ENCODE results near the gene KRTAP27-1. TPM values are rescaled to one million over a fixed set of nuclear protein-coding genes. Genes with fewer than 3 reads are reported as not detected.

The KRTAP27-1 gene
- total and polyA plus RNA-seq, 2 donors (not counting 1 experiment from before 2014, with no cell fraction given) = not detected

- no peaks in the 10 kb centered on the region for H3K9me3 ChIP-seq (ENCODE audit: control insufficient read depth, insufficient read depth, low read depth, low read length)
- H3K9ac ChIP-seq (ENCODE audit: insufficient read depth, low read length) = no peak overlapping the region
- no peak overlapping the region for H3K27ac ChIP-seq (ENCODE audit: insufficient read depth, low read length)
- H3K4me3 ChIP-seq (replicated peaks in 1 of 4; ENCODE audit: control extremely low read depth in 1 of 4, insufficient read depth in 1 of 4, low read depth in 3 of 4, low read length in 4 of 4) = no peak overlapping the region
- no peak overlapping the region for H2AFZ ChIP-seq (ENCODE audit: low read length)
- H3K27me3 ChIP-seq (ENCODE audit: control insufficient read depth, insufficient read depth, low read length) = no peaks in the 10 kb centered on the region
- DNase-seq (ENCODE audit: low read depth in 2 of 2) = peak; percentile 1 to 5
- no peaks in the 10 kb centered on the region for H3K4me1 ChIP-seq (ENCODE audit: control insufficient read depth, extremely low read depth, insufficient read depth, low read length)
- H3K4me2 ChIP-seq (ENCODE audit: extremely low read depth, insufficient read depth, low read length) = no peak overlapping the region
- no peaks in the 10 kb centered on the region for H3K36me3 ChIP-seq (ENCODE audit: control insufficient read depth, insufficient read depth, low read length)
- TF ChIP-seq CTCF (conservative IDR thresholded peaks at IDR 0.05 in 1 of 2, IDR thresholded peaks at IDR 0.05 in 1 of 2; ENCODE audit: low read depth in 1 of 2, low read length in 2 of 2) (peak; percentile 53 to 63), EZH2 (IDR thresholded peaks at IDR 0.05; ENCODE audit: low read length, missing control alignments) (no peak)
- H4K20me1 ChIP-seq (ENCODE audit: control insufficient read depth, extremely low read depth, insufficient read depth, low read length) = no peaks in the 10 kb centered on the region
- no peaks in the 10 kb centered on the region for H3K79me2 ChIP-seq (ENCODE audit: control insufficient read depth, insufficient read depth, low read length)
Measured at GRCh38 chr21:30340714-30341573, 3.5 kb upstream of the KRTAP27-1 start.

DNA sequence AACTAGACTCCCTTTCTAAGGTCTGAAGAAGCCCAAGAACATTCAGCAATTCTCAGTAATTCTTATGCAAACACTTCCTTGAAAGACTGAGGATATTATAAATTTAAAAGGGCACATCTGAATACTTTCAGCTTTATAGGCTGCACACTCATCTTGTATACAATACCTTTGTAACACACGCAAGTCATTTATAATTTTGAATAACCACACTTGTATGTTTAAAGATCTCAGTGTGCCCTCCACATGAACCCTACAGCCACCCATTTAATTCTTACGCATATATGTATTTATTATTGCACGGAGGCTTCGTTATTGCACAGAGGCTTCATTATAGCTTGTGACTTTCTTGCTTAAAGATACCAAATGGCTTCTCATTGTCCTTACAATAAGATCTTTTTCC lies 1.2 kb upstream of the KRTAP27-1 start:
- H4K20me1 ChIP-seq (ENCODE audit: control insufficient read depth, extremely low read depth, insufficient read depth, low read length) = no peaks in the 10 kb centered on the region
- H3K4me3 ChIP-seq (replicated peaks in 1 of 4; ENCODE audit: control extremely low read depth in 1 of 4, insufficient read depth in 1 of 4, low read depth in 3 of 4, low read length in 4 of 4) = no peak overlapping the region
- TF ChIP-seq CTCF (conservative IDR thresholded peaks at IDR 0.05 in 1 of 2, IDR thresholded peaks at IDR 0.05 in 1 of 2; ENCODE audit: low read depth in 1 of 2, low read length in 2 of 2) (no peak), EZH2 (IDR thresholded peaks at IDR 0.05; ENCODE audit: low read length, missing control alignments) (no peak)
- no peak overlapping the region for H3K9ac ChIP-seq (ENCODE audit: insufficient read depth, low read length)
- no peak for DNase-seq (ENCODE audit: low read depth in 2 of 2)
- no peaks in the 10 kb centered on the region for H3K27me3 ChIP-seq (ENCODE audit: control insufficient read depth, insufficient read depth, low read length)
- no peak overlapping the region for H2AFZ ChIP-seq (ENCODE audit: low read length)
- no peak overlapping the region for H3K27ac ChIP-seq (ENCODE audit: insufficient read depth, low read length)
- no peaks in the 10 kb centered on the region for H3K36me3 ChIP-seq (ENCODE audit: control insufficient read depth, insufficient read depth, low read length)
- no peaks in the 10 kb centered on the region for H3K9me3 ChIP-seq (ENCODE audit: control insufficient read depth, insufficient read depth, low read depth, low read length)
- H3K79me2 ChIP-seq (ENCODE audit: control insufficient read depth, insufficient read depth, low read length) = no peaks in the 10 kb centered on the region
- no peaks in the 10 kb centered on the region for H3K4me1 ChIP-seq (ENCODE audit: control insufficient read depth, extremely low read depth, insufficient read depth, low read length)
- H3K4me2 ChIP-seq (ENCODE audit: extremely low read depth, insufficient read depth, low read length) = no peak overlapping the region

DNA sequence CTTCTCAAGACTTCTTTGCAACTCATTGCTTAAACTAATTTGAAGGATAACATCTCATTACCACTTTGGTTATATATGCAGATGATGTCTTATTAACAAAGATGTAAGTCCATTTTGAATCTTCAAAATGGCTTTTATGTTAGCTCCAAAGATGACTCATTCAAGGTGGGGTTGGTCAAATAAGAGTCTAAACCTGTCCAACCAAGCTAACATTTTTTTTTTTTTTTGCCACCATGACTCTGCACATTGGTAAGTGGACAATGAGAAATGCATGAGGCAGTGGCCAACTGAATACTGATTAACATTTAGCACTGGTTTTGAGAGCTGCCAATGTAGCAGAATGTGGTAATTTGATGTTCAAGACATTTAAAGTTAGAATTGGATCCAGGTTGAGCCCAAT lies 278 bp upstream of the KRTAP27-1 start:
- Histone ChIP-seq H3K9ac (ENCODE audit: insufficient read depth, low read length) (no peak overlapping the region), H3K4me1 (ENCODE audit: control insufficient read depth, extremely low read depth, insufficient read depth, low read length) (no peaks in the 10 kb centered on the region), H3K36me3 (ENCODE audit: control insufficient read depth, insufficient read depth, low read length) (no peaks in the 10 kb centered on the region), H3K27me3 (ENCODE audit: control insufficient read depth, insufficient read depth, low read length) (no peaks in the 10 kb centered on the region), H3K4me3 (replicated peaks in 1 of 4; ENCODE audit: control extremely low read depth in 1 of 4, insufficient read depth in 1 of 4, low read depth in 3 of 4, low read length in 4 of 4) (no peak overlapping the region), H3K79me2 (ENCODE audit: control insufficient read depth, insufficient read depth, low read length) (no peaks in the 10 kb centered on the region), H3K9me3 (ENCODE audit: control insufficient read depth, insufficient read depth, low read depth, low read length) (no peaks in the 10 kb centered on the region), H3K27ac (ENCODE audit: insufficient read depth, low read length) (no peak overlapping the region), H2AFZ (ENCODE audit: low read length) (no peak overlapping the region), H3K4me2 (ENCODE audit: extremely low read depth, insufficient read depth, low read length) (no peak overlapping the region), H4K20me1 (ENCODE audit: control insufficient read depth, extremely low read depth, insufficient read depth, low read length) (no peaks in the 10 kb centered on the region)
- no peak for DNase-seq (ENCODE audit: low read depth in 2 of 2)
- no peak for TF ChIP-seq CTCF (conservative IDR thresholded peaks at IDR 0.05 in 1 of 2, IDR thresholded peaks at IDR 0.05 in 1 of 2; ENCODE audit: low read depth in 1 of 2, low read length in 2 of 2)
- TF ChIP-seq EZH2 (IDR thresholded peaks at IDR 0.05; ENCODE audit: low read length, missing control alignments) = no peak
